Measurements from ENCODE around the gene CCDC71.

- TF ChIP-seq, protein P1, sequence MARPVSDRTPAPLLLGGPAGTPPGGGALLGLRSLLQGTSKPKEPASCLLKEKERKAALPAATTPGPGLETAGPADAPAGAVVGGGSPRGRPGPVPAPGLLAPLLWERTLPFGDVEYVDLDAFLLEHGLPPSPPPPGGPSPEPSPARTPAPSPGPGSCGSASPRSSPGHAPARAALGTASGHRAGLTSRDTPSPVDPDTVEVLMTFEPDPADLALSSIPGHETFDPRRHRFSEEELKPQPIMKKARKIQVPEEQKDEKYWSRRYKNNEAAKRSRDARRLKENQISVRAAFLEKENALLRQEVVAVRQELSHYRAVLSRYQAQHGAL (CRISPR knock-in tag; IDR thresholded peaks at IDR 0.05; ENCODE audit: not compliant biosample characterization) = no peak
- TF ChIP-seq HDAC6 (IDR thresholded peaks at IDR 0.05; ENCODE audit: low read depth, low read length) = no peak
- no peak for TF ChIP-seq CTCF (CRISPR knock-in tag; IDR thresholded peaks at IDR 0.05)
- no peak for TF ChIP-seq SP4 (CRISPR knock-in tag; IDR thresholded peaks at IDR 0.05)
- no peak for TF ChIP-seq EZH2 (conservative IDR thresholded peaks at IDR 0.05; ENCODE audit: low read depth, low read length)
- TF ChIP-seq ZNF460 (CRISPR knock-in tag; IDR thresholded peaks at IDR 0.05; ENCODE audit: borderline replicate concordance) = no peak
- TF ChIP-seq ETV5 (CRISPR knock-in tag; IDR thresholded peaks at IDR 0.05; ENCODE audit: borderline replicate concordance) = no peak
- no peak for TF ChIP-seq RORA (CRISPR knock-in tag; IDR thresholded peaks at IDR 0.05)
- TF ChIP-seq POLR2A (IDR thresholded peaks at IDR 0.05; ENCODE audit: insufficient read depth in 1 of 2, low read depth in 2 of 2, low read length in 2 of 2) = no peak
- TF ChIP-seq HHEX (CRISPR knock-in tag; IDR thresholded peaks at IDR 0.05) = no peak
Observed at GRCh38 chr3:49140080-49140479, 26.1 kb downstream of the CCDC71 start.

Measured in HepG2 (cell line).